NCI-H526 (cell line): Measurements from ENCODE around the gene GAGE12G.
"Not testable (repeated sequence)": the region's sequence is repeated elsewhere in the genome, so short reads cannot be mapped to it uniquely, and the experiment has no call there.

Experiments
- DNase-seq, 2 experiments: peaks; one replicate each; lab custom pipeline; 2025; lab: John Stamatoyannopoulos, UW

The GAGE12G gene, protein sequence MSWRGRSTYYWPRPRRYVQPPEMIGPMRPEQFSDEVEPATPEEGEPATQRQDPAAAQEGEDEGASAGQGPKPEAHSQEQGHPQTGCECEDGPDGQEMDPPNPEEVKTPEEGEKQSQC

DNA sequence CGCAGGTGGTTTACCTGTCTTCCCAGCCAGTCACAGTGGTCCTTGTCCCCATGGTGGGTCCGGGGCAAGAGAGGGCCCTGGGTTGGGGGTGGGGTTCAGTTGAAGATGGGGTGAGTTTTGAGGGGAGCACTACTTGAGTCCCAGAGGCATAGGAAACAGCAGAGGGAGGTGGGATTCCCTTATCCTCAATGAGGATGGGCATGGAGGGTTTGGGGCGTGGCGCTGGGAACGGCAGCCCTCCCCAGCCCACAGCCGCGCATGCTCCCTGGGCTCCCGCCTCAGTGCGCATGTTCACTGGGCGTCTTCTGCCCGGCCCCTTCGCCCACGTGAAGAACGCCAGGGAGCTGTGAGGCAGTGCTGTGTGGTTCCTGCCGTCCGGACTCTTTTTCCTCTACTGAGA is at the start of gene GAGE12G:
Gene GAGE12G (plus strand): TSS at position 301 of the 400 bp plus-strand sequence. CDS start 1,155 bp downstream, outside the sequence.
- DNase-seq = not testable (repeated sequence)

DNA sequence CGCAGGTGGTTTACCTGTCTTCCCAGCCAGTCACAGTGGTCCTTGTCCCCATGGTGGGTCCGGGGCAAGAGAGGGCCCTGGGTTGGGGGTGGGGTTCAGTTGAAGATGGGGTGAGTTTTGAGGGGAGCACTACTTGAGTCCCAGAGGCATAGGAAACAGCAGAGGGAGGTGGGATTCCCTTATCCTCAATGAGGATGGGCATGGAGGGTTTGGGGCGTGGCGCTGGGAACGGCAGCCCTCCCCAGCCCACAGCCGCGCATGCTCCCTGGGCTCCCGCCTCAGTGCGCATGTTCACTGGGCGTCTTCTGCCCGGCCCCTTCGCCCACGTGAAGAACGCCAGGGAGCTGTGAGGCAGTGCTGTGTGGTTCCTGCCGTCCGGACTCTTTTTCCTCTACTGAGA is 38.3 kb upstream of the GAGE12G start, which contains the start of gene GAGE12C:
Gene GAGE12C (plus strand): TSS at position 301 of the 400 bp plus-strand sequence. CDS start 1,155 bp downstream, outside the sequence.
- not testable (repeated sequence) for DNase-seq

DNA sequence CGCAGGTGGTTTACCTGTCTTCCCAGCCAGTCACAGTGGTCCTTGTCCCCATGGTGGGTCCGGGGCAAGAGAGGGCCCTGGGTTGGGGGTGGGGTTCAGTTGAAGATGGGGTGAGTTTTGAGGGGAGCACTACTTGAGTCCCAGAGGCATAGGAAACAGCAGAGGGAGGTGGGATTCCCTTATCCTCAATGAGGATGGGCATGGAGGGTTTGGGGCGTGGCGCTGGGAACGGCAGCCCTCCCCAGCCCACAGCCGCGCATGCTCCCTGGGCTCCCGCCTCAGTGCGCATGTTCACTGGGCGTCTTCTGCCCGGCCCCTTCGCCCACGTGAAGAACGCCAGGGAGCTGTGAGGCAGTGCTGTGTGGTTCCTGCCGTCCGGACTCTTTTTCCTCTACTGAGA is 28.8 kb upstream of the GAGE12G start, which contains the start of gene GAGE12D:
Gene GAGE12D (plus strand): TSS at position 301 of the 400 bp plus-strand sequence. CDS start 1,155 bp downstream, outside the sequence.
- DNase-seq = not testable (repeated sequence)

DNA sequence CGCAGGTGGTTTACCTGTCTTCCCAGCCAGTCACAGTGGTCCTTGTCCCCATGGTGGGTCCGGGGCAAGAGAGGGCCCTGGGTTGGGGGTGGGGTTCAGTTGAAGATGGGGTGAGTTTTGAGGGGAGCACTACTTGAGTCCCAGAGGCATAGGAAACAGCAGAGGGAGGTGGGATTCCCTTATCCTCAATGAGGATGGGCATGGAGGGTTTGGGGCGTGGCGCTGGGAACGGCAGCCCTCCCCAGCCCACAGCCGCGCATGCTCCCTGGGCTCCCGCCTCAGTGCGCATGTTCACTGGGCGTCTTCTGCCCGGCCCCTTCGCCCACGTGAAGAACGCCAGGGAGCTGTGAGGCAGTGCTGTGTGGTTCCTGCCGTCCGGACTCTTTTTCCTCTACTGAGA is 19.2 kb upstream of the GAGE12G start, which contains the start of gene GAGE12E:
Gene GAGE12E (plus strand): TSS at position 301 of the 400 bp plus-strand sequence. CDS start 1,155 bp downstream, outside the sequence.
- not testable (repeated sequence) for DNase-seq

DNA sequence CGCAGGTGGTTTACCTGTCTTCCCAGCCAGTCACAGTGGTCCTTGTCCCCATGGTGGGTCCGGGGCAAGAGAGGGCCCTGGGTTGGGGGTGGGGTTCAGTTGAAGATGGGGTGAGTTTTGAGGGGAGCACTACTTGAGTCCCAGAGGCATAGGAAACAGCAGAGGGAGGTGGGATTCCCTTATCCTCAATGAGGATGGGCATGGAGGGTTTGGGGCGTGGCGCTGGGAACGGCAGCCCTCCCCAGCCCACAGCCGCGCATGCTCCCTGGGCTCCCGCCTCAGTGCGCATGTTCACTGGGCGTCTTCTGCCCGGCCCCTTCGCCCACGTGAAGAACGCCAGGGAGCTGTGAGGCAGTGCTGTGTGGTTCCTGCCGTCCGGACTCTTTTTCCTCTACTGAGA is 9.7 kb upstream of the GAGE12G start, which contains the start of gene GAGE12F:
Gene GAGE12F (plus strand): TSS at position 301 of the 400 bp plus-strand sequence. CDS start 1,155 bp downstream, outside the sequence.
- not testable (repeated sequence) for DNase-seq

DNA sequence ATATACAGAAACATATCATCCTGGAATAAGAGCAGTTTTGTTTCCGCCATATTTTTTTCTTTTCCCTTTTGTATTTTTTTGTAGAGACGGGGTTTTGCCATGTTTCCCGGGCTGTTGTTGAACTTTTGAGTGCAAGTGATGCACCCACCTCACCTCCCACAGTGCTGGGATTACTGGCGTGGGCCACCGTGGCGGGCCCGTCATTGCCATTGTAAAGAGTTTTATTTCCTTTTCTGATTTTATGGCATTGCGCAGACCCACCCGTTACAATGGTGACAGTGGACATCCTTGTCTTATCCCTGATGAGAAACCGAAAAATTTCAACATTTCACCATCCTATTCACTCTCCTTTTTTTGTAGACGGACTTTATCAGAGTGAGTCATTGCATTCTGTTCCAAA is 1.5 kb upstream of the GAGE12G start:
- not testable (repeated sequence) for DNase-seq

DNA sequence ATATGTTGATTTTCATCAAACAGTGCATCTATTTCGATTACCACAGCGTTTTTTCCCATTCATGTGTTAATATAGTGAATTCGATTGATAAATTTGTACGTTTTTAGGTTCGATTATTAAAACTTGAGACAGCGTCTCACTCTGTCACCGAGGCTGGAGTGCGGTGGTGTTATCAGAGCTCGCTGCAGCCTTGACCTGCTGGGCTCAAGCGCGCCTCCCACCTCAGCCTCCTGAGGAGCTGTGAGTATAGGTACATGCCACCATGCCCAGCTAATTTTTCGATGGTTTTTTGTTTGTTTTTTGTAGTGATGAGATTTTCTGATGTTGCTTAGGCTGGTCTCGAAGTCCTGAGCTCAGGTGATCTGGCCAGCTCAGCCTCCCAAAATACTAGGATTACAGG is 1.0 kb upstream of the GAGE12G start:
- DNase-seq = not testable (repeated sequence)

DNA sequence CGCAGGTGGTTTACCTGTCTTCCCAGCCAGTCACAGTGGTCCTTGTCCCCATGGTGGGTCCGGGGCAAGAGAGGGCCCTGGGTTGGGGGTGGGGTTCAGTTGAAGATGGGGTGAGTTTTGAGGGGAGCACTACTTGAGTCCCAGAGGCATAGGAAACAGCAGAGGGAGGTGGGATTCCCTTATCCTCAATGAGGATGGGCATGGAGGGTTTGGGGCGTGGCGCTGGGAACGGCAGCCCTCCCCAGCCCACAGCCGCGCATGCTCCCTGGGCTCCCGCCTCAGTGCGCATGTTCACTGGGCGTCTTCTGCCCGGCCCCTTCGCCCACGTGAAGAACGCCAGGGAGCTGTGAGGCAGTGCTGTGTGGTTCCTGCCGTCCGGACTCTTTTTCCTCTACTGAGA is 9.4 kb downstream of the GAGE12G start, which contains the start of gene GAGE12H:
Gene GAGE12H (plus strand): TSS at position 301 of the 400 bp plus-strand sequence. CDS start 1,155 bp downstream, outside the sequence.
- not testable (repeated sequence) for DNase-seq

DNA sequence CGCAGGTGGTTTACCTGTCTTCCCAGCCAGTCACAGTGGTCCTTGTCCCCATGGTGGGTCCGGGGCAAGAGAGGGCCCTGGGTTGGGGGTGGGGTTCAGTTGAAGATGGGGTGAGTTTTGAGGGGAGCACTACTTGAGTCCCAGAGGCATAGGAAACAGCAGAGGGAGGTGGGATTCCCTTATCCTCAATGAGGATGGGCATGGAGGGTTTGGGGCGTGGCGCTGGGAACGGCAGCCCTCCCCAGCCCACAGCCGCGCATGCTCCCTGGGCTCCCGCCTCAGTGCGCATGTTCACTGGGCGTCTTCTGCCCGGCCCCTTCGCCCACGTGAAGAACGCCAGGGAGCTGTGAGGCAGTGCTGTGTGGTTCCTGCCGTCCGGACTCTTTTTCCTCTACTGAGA is 19.0 kb downstream of the GAGE12G start, which contains the start of gene GAGE2A:
Gene GAGE2A (plus strand): TSS at position 301 of the 400 bp plus-strand sequence. CDS start 1,155 bp downstream, outside the sequence.
- not testable (repeated sequence) for DNase-seq

DNA sequence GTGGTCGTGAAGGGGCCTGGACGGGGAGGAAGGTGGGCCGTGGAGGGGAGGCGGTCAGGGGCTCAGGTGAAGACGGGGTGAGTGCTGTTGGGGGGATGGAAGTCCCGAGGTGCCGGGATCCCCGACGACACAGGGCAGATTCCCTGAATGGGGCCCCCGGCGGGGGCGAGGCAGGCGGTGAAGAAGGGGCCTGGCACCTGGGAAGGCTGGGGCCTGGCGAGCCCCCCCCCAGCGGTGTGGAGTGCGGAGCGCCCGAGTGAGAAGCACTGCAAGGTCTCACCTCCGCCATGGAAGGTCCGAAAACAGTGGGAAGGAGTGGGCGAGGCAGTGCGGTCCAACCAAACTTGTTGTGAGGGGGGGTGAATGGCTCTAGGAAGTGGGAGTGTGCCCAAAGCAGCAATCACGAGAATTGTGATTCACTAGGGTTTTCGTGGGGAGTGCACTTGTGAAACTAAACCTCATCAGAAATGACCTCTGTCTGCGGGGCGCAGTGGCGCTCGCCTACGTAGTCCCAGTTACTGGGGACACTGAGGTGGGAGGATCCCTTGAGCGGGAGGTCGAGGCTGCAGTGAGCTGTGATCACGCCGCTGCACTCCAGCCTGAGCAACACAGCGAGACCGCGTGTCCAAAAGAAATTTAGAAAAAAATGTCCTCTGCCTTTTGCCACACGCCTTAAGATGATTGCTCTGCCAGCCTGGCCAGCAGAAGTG is 19.7 kb downstream of the GAGE12G start:
- not testable (repeated sequence) for DNase-seq

DNA sequence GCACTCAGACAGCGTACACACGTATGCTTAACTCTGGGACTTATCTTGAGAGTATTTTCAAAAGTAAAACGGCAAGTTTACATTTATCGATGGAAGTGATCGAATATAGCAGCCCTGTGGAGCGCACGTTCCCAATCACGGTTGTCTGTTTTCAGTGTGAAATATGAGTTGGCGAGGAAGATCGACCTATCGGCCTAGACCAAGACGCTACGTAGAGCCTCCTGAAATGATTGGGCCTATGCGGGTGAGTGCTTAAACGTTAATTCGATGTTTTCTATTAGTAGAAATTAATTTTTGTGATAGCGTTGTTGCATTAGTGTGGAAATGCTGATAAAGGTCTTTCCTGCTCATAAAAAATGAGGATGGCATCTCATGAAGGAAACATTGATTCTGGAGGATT is 20.3 kb downstream of the GAGE12G start:
- not testable (repeated sequence) for DNase-seq

DNA sequence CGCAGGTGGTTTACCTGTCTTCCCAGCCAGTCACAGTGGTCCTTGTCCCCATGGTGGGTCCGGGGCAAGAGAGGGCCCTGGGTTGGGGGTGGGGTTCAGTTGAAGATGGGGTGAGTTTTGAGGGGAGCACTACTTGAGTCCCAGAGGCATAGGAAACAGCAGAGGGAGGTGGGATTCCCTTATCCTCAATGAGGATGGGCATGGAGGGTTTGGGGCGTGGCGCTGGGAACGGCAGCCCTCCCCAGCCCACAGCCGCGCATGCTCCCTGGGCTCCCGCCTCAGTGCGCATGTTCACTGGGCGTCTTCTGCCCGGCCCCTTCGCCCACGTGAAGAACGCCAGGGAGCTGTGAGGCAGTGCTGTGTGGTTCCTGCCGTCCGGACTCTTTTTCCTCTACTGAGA is 28.5 kb downstream of the GAGE12G start, which contains the start of gene GAGE1:
Gene GAGE1 (plus strand): TSS at position 301 of the 400 bp plus-strand sequence. CDS start 1,155 bp downstream, outside the sequence.
- DNase-seq = not testable (repeated sequence)

DNA sequence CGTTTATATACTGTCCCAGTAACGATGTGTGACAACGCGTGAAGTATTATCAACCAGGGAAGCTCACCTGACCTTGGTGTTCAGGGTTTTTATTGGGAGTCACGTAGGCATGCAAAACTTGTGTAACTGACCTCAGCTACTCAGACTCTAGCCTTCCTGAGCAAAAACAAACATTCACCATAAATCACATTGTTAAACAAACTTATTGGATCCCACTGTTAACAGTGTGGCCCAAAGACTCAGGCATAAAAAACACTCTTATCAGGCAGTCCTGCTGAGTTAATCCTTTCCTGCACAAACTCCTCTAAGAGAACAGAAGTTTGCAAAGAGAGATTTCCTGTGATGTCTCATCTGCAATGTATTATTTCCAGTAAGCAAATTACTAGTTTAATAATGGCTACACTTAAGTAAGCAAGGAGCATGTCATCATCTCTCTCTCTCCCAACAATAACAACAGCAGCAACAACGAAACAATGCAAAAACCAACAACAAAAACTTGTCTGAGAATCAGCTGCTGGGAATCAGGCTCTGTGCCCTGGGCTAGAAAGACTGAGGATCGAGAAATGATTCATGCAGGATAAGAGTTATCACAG is 40.6 kb downstream of the GAGE12G start:
- DNase-seq = no peak

DNA sequence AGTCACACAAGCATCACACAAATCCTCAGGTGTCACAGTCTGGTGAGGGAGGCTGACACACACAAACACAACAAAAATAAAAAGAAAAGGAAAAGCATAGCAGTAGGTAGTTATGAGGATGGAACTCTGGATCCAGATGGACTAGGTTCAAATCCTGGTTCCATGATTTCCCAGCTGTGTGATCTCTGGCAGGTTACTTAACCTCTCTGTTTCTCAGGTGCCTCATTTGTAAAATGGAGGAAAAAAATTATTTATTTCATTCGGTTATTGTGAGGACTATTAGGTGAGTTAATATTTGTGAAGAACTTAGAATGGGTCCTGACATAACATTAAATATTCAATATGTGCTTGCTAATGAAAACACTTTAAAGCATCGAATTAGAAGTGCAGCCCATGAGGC is 48.4 kb downstream of the GAGE12G start:
- DNase-seq = no peak
